SIG-M5 (cell line): ENCODE measurements around the gene TPM4.

Experiments
- DNase-seq: peaks from one replicate; lab custom pipeline; 2025; lab: John Stamatoyannopoulos, UW

Gene TPM4

DNA sequence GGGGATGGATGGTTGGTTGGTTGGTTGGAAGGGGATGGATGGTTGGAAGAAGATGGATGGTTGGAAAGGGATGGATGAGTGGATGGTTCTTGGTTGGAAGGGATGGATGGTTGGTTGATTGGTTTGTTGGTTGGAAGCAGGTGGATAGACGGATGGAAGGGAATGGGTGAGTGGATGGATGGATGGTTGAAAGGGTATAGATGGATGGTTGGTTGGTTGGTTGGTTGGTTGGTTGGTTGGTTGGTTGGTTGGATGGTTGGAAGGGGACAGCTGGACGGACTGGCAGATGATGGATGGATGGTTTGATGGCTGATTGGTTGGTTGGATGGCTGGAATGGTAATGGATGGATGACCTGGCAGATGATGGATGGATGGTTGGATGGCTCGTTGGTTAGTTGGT is 55.4 kb downstream of the TPM4 start:
- no peak for DNase-seq

GRCh38 chr19:16133818-16134217 is 57.5 kb downstream of the TPM4 start:
- DNase-seq = no peak

DNA sequence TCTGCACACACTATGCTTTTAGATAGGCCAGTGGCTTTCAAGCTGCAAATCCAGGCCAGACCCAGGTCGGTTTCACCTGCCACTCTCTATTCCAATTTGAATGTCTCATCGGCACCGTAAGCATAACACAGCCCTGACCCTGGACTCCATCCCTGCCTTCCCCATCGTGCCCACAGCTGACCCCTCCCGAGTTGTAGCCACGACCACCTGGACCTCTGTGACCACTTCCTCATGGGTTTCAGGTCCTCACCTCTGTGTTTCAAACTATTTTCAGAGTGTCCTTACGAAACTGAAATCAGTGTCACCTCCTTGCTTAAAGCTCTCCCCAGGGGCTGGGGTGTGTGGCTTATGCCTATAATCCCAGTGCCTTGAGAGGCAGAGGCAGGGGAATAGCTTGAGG is 58.2 kb downstream of the TPM4 start:
- no peak for DNase-seq

DNA sequence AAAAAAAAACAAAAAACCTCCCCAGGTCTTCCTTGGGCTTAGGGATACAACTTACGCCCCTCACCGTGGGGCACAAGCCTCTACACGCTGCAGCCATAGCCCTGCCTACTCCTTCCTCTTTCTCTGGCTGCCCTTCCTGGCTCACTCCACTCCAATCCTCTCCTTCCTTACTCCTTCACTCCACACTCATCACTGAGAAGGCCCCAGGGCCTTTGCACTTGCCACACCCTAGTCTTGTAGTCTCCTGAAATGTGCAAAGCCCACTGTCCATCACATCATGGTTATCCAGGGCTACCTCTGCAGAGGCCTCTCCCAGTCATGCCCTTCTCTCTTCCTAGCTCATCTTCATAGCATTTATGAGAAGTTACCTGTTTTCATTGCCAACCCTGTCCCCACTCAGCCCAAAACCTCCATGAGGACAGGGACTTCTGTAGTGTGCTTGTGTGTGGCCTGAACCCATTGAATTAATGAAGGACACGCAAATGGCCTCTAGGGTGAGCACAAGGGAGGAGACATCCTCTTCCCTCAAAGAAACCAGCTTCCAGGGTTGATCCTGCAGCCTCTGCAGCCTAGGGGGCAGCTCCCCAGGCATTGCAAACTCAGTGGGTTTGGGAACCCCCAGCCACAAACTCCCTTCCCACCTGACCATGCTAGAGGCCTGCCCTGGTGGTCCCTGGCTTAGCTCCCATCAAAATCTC is 59.3 kb downstream of the TPM4 start:
- DNase-seq = no peak

- no peak for DNase-seq
These were observed 60.1 kb downstream of the TPM4 start for GRCh38 chr19:16136185-16136999.

DNA sequence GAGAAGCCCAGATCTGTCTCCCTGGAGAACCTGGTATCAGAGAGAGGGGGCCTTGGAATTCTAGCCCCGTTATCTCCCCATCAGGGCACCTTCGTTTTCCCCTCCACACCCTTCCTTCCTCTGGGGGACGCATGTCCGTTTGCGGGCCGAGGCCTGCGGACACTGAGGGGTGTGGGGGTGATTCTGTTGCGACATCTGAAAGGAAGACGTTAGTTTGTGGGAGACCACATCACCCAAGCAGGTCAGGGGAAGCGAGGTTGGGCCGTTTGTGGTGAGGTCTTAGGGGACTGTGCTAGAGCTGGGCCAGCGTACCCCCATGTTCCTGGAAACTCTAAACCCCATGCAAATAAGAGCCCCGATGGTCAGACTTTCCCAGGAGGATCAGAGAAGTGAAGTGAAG is 63.5 kb downstream of the TPM4 start:
- no peak for DNase-seq

DNA sequence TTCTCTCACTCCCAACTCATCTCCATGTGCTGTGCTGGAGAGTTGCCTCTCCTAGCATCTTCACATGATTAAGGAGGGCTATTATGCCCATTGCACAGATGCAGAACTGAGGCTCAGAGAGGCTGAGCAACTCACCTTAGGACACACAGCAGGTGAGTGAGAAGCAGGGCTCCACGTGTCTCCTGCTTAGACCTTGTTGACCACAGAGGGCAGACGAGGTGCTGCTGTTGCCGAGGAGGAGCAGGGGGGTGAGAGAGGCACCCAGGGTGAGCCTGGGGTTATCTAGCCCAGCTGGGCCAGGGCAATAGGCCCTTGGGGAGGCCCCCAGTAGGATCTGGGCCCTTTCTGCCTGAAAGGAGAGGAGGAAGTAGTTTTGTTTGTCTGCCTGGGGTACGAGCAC is 64.7 kb downstream of the TPM4 start:
- DNase-seq = no peak

DNA sequence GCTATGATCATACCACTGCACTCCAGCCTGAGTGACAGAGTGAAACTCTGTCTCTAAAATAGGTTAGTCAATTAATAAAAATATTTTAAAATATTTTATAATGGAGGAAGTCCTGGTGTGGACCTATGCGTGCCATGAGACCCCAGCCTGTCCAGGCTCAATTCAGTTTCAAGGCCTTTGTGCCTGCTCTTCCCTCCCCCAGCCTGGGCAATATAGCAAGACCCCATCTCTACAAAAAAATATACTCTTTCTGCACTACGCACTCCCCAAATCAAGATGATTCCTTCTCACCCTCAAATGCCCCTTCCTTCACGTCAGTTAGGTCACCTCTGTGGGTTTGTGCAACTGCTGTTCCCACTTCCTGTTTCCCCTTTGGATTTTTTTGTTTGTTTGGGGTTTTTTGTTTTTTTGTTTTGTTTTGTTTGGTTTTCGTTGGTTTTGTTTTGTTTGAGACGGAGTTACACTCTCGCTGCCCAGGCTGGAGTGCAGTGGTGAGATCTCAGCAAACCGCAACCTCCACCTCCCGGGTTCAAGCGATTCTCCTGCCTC is 65.8 kb downstream of the TPM4 start:
- no peak for DNase-seq

GRCh38 chr19:16143399-16144215 is 67.3 kb downstream of the TPM4 start, which contains the start of gene HSH2D:
Gene HSH2D, plus strand, starts transcription at chr19:16143685. Its CDS starts 5,066 bp downstream, at chr19:16148751.
- DNase-seq = peak; percentile 65

DNA sequence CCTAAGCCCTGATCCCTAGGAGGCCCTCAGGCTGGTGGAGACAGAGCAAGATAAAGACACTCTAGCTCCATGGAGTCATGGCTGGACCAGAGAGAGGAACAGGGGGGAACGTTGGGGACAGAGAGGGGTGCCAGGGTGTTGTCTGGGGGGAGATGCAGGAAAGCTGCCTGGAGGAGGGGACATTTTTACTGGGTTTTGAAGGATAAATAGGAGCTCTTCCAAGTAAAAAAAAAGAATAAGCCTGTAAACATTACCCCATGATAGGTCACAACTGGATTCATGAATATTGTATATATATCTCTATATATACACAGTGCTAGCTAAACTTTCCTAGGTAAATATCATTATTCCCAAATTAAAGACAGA is 67.9 kb downstream of the TPM4 start:
- no peak for DNase-seq

GRCh38 chr19:16146112-16146511 is 69.8 kb downstream of the TPM4 start:
- DNase-seq = no peak

GRCh38 chr19:16148443-16149229 is 72.3 kb downstream of the TPM4 start:
- DNase-seq = no peak
